ENCODE results near the gene EXOC6.

Gene EXOC6

DNA sequence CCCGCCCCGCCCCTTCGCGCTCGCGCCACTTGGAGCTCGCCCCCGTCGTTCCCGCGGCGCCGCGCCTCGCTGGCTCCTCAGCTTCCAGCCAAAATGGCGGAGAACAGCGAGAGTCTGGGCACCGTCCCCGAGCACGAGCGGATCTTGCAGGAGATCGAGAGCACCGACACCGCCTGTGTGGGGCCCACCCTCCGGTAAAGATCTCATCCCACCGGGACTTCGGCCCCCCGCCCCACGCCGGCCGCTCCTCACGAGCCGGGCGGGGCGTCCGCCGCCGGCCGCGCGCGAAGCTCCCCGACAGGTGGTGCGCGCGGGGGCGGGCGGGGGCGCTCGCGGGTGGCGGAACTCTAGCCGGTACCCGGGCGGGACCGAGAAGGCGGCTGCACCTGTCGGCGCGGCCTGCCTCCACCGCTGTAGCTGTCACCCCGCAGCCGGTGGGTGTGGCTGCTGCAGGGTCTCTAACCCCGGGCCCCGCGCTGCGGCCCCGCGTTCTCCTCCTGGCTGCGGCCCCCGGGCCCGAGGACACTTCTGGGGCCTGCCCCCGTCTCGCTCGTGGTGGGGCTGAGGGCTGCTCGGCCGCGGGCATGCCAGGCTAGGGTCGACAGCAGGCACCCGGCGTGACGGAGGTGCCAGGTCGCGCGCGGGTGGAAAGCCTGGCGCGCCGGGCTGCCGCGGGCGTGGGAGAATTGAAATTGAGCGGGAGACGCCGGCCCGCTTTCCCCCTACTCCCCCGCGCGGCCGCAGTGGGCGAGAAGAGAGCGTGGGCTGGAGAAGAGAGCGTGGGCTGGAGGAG, at the start of gene EXOC6:
Gene EXOC6, plus strand, starts transcription at position 80 of the 793 bp plus-strand sequence. Its CDS starts 14 bp downstream, at position 94.
- DNase-seq (ENCODE audit: low spot score), result peak; percentile 84

DNA sequence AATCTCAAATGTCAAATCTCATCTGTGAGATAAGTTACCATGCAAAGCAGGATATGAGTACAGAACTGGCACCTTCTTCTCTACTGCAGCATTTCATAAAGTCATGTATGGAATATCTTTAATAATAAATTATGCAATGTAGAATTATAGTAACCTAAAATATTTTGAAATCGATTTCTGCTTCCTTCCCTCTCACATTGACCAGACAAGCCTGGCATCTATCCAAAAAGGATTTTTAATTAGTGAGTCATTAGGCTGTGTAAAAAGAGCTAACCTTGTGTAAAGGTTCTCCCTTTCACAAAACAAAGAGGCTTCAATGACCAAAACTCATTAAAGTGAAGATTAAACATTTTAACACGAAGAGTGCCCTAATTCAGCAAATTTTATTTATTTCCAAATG, 48.8 kb upstream of the EXOC6 start:
- no peak for DNase-seq (ENCODE audit: low spot score)

- DNase-seq (ENCODE audit: low spot score), result no peak
Observed at GRCh38 chr10:92800134-92800733, 48.1 kb upstream of the EXOC6 start.

DNA sequence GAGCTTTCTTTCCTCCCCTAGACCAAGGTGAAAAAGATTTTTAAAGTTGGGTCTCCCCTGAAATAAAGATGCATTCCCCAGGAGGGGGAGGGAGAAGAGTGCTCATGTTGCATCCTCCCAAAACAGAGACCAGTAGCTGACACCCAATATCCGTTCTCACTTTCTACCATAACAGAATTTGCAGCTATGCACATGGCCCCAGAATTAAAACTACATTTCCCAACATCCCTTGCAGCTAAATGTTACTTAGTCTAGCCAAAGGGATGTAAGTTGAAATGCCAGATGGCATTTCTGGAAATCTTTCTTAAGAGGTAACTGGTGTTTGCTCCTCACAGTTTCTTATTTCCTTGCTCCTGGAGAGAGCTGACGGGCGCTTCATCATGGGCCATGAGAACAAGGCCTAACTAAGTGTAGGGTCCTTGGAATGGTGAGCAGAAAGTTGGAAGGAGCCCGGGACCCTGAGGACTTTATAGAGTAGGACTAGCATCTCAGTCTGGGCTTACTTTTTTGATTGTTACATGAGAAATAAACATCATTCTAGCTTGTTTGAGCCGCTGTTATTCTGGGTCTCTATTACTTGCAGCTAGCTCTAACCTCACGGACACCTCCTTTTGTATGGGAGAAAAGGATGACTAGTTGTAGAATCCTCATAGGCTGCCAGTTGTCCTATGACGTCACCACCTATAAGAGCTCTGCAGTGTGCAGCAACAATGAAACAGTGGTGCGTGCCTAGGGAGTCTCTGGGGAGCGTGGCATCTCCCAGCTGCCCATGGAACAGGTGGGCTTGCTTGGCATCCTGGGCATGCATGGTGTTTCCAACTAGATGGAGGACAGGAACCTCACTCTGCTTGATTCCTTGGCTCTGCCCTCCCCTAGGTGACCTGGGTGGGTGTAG, 46.1 kb upstream of the EXOC6 start:
- no peak for DNase-seq (ENCODE audit: low spot score)

DNA sequence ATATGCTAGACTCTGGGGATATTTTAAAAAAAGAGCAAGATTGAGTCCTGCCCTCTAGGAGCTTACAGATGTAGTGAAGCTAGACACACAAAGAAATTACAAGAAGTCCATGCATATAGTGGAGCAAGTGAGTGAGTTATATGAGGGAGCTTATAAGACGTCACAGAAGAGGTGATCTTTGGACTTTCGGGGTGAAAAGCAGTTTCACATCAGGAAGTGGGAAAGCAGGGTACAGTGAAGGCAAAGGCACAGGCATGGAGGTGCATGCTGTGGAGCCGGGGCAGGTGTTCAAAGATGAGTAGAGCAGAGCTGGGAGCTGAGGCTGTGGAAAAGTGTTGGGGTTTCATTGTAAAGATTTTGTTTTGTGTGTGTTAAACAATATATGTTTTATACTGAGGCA, 38.5 kb upstream of the EXOC6 start:
- no peak for DNase-seq (ENCODE audit: low spot score)

- DNase-seq (ENCODE audit: low spot score), result no peak
Observed at GRCh38 chr10:92810934-92811532, 37.3 kb upstream of the EXOC6 start.

GRCh38 chr10:92811986-92812385, 36.3 kb upstream of the EXOC6 start:
- DNase-seq (ENCODE audit: low spot score), result no peak

- DNase-seq (ENCODE audit: low spot score), result no peak
Observed at GRCh38 chr10:92813979-92814378, 34.3 kb upstream of the EXOC6 start.

DNA sequence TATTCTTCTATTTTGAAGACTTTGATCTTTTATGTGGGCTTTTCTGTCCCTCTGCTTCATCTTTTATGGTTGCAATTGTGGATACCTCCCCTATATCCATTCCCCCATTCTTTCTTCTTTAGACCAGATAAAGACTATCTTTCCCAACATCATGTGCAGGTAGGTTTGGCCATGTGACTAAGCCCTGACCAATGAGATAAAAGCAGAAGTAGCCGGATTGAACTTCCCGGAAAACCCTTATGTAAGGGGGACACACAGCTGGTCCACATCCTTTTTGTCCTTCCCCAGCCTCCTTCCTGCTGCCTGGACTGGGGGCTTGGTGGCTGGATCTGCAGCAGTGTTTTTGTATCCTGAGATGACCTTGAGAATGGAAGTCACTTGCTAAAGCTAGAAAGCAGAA, 33.5 kb upstream of the EXOC6 start:
- DNase-seq (ENCODE audit: low spot score), result no peak

- no peak for DNase-seq (ENCODE audit: low spot score)
Observed at GRCh38 chr10:92816091-92816531, 32.2 kb upstream of the EXOC6 start.

DNA sequence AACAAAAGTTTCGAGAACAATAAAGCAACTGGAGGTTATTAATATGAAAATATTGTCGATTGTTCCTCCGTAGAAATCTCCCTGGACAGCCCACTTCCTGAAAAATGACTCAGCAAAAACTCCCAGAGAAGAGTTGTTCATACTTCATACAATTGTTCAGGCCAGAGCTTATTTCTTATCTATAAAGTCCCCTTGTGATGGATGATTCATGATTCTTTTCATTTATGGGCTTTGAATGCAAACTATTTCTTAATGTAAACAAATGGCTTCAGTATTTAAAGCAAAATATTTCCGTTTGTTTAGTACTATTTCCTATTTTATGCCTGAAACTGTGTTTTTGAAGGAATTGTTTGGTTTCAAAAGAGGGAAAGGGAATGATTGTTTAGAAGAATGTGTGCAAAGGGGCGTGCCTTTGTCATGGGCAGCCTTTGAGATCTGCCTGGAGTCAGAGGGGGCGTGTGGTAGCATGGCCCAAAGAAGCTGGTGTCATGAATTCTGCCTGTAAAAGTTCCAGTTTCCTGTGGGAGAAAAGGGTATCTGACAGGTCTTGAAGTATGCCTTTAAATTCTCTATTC, 26.2 kb upstream of the EXOC6 start:
- peak; percentile 28 for DNase-seq (ENCODE audit: low spot score)

GRCh38 chr10:92822964-92823363, 25.4 kb upstream of the EXOC6 start:
- DNase-seq (ENCODE audit: low spot score), result no peak

- DNase-seq (ENCODE audit: low spot score), result no peak
Observed at GRCh38 chr10:92826061-92826460, 22.3 kb upstream of the EXOC6 start.

- DNase-seq (ENCODE audit: low spot score), result no peak
Observed at GRCh38 chr10:92826504-92826903, 21.8 kb upstream of the EXOC6 start.

GRCh38 chr10:92829042-92829785, 19.1 kb upstream of the EXOC6 start:
- no peak for DNase-seq (ENCODE audit: low spot score)

- peak; percentile 16 for DNase-seq (ENCODE audit: low spot score)
Observed at GRCh38 chr10:92829786-92830377, 18.4 kb upstream of the EXOC6 start.

DNA sequence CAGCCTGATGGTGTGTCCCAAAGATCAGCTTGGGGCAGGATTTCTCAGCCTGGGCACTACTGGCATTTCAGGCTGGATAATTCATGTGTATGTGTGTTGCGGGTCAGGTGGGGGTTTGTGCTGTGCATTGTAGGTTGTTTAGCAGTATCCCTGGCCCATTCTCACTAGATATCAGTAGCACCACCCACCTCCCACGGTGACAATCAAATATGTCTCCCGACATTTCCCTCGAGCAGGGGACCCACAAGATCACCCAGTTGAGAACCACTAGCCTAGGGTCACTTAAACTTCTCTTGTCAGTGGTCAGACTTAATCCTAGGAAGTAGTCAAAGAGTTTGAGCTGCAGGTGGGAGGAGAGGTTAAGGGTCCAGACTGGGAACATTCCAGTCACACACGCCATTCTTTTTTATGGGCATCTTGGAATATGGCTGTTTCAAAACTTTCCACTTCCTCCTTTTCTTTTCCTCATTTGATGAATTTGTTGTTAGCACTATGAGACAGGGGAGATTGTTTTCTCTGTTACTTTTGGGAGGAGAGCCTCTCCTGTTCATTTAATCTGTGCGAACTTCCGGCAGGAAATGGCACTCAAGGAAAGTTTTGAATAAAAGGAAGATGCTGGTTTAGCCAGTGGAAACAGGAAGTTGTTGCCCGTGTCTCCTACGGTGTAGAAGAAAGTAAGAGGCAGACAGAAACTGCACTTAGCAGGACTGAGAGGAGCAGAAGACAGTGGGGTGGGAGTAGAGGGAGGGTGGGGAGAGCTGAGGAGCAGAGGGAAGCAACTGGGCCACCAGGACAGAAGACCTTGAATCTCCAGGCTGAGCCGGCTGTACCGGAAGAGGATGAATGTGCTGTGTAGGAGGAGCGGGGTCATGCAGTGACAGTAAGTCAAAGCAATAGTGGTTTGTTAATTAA, 17.6 kb upstream of the EXOC6 start:
- no peak for DNase-seq (ENCODE audit: low spot score)

- DNase-seq (ENCODE audit: low spot score), result no peak
Observed at GRCh38 chr10:92832121-92832520, 16.2 kb upstream of the EXOC6 start.

GRCh38 chr10:92832998-92833650, 15.2 kb upstream of the EXOC6 start:
- no peak for DNase-seq (ENCODE audit: low spot score)
